H1 (cell line): Measurements from ENCODE around the gene IL17RA.

Experiments used
- ATF3 ChIP-seq: IDR thresholded peaks from 2 replicates; pipeline ENCODE4 v1.6.1; 2011; ENCODE audit warnings: low read depth, mild to moderate bottlenecking, low read length; ENCODE audit not compliant: insufficient read depth
- CHD2 ChIP-seq: IDR thresholded peaks from 2 replicates; pipeline ENCODE4 v1.6.1; 2012; ENCODE audit warnings: low read length, improper control_type of control experiment
- CTCF ChIP-seq, 3 experiments: IDR thresholded peaks; 1 replicate in 2 of 3; 2 replicates in 1 of 3; pipeline versions ENCODE4 v1.5.1 to v1.6.1; 2011; ENCODE audit warnings: low read length in 3 of 3, mild to moderate bottlenecking in 3 of 3, inconsistent platforms in 2 of 3, low read depth in 1 of 3, moderate library complexity in 1 of 3; ENCODE audit not compliant: insufficient read depth in 1 of 3; ENCODE audit errors: control extremely low read depth in 1 of 3
- EGR1 ChIP-seq: IDR thresholded peaks from 2 replicates; pipeline ENCODE4 v1.6.1; 2011; ENCODE audit warnings: low read depth, low read length, borderline replicate concordance
- POLR2A ChIP-seq, 2 experiments: IDR thresholded peaks; 1 replicate in 1 of 2; 2 replicates in 1 of 2; pipeline ENCODE4 v1.6.1; 2011; ENCODE audit warnings: low read depth in 2 of 2, low read length in 2 of 2, mild to moderate bottlenecking in 2 of 2; ENCODE audit errors: control extremely low read depth in 1 of 2
- POLR2AphosphoS5 ChIP-seq: IDR thresholded peaks from 2 replicates; pipeline ENCODE4 v1.6.1; 2011; ENCODE audit warnings: low read depth, low read length
- SIN3A ChIP-seq, 2 experiments: IDR thresholded peaks in 1 of 2; conservative IDR thresholded peaks in 1 of 2; 2 replicates each; pipeline ENCODE4 v1.6.1; 2011 to 2012; ENCODE audit warnings: low read length in 2 of 2, improper control_type of control experiment in 1 of 2, low read depth in 1 of 2, mild to moderate bottlenecking in 1 of 2
- TAF1 ChIP-seq: IDR thresholded peaks from 2 replicates; pipeline ENCODE4 v1.6.1; 2011; ENCODE audit warnings: mild to moderate bottlenecking, low read depth, low read length
- TF ChIP-seq, protein P1 (sequence below): IDR thresholded peaks from 2 replicates; pipeline ENCODE4 v1.6.1; 2012; ENCODE audit warnings: low read length, inconsistent platforms

DNA sequence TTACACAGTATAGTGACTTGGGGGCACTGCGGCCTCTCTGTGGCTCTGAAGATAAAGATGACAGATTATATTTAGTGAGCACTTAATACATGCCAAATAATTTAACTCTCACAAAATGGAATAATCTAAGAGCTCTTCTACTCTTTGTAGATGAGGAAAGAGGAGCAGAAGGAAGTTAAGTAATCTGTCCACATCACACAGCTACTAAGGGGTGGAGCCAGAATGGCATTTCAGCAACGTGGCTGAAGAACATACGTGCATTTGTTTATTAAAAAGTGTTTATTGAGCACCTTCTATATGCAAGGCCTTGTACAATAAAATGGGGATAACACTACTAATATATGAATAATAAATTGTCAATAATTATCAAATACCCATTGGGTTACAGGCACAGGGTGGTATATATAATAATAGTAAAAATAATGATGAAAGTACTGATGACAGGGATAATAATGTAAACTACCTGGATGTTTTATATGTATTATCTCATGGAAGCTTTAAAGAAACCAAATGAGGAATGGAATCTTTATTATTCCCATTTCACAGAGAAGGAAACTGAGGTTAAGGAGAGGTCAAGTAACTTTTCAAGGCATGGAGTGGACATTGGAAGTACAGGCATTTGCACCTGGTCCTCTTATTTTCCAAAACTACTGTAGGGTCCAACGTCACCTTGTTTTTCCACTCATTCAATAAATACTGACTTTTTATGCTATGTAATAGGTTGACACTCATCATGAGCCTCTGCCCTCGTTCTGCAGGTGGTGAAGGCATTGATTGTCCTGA lies 38.0 kb upstream of the IL17RA start:
- TF ChIP-seq, protein P1, sequence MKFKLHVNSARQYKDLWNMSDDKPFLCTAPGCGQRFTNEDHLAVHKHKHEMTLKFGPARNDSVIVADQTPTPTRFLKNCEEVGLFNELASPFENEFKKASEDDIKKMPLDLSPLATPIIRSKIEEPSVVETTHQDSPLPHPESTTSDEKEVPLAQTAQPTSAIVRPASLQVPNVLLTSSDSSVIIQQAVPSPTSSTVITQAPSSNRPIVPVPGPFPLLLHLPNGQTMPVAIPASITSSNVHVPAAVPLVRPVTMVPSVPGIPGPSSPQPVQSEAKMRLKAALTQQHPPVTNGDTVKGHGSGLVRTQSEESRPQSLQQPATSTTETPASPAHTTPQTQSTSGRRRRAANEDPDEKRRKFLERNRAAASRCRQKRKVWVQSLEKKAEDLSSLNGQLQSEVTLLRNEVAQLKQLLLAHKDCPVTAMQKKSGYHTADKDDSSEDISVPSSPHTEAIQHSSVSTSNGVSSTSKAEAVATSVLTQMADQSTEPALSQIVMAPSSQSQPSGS = no peak
- TF ChIP-seq EGR1 (no peak), CTCF (IDR thresholded peaks at IDR 0.05; ENCODE audit: control extremely low read depth in 1 of 3, insufficient read depth in 1 of 3, low read depth in 1 of 3, low read length in 3 of 3) (no peak), SIN3A (conservative IDR thresholded peaks at IDR 0.05 in 1 of 2, IDR thresholded peaks at IDR 0.05 in 1 of 2; ENCODE audit: low read depth in 1 of 2, low read length in 2 of 2) (no peak), TAF1 (no peak), POLR2AphosphoS5 (no peak), ATF3 (no peak), CHD2 (no peak), POLR2A (IDR thresholded peaks at IDR 0.05; ENCODE audit: control extremely low read depth in 1 of 2, low read depth in 2 of 2, low read length in 2 of 2) (no peak)
